IMR-90 (cell line): ENCODE data around the gene IMP3.

ENCODE experiments used
- BHLHE40 ChIP-seq: fragments of 150-350 bp; IDR thresholded peaks from 2 replicates; pipeline ENCODE4 v1.6.1; 2016; ENCODE audit warnings: mild to moderate bottlenecking, low read depth, low read length
- MAFK ChIP-seq: IDR thresholded peaks from 2 replicates; pipeline ENCODE4 v1.6.1; 2012; ENCODE audit warnings: low read depth, low read length, improper control_type of control experiment
- POLR2A ChIP-seq: IDR thresholded peaks from 2 replicates; pipeline ENCODE4 v1.6.1; 2012; ENCODE audit warnings: mild to moderate bottlenecking, low read depth, low read length
- RFX5 ChIP-seq: IDR thresholded peaks from 2 replicates; pipeline ENCODE4 v1.8.0; 2012; ENCODE audit warnings: low read depth, mild to moderate bottlenecking, low read length, moderate library complexity
- SMC3 ChIP-seq: fragments of 150-350 bp; IDR thresholded peaks from 2 replicates; pipeline ENCODE4 v1.6.1; 2016; ENCODE audit warnings: low read depth, mild to moderate bottlenecking, antibody characterized with exemption, low read length, moderate library complexity
- TF ChIP-seq, protein P1 (sequence below): conservative IDR thresholded peaks from 2 replicates; pipeline ENCODE4 v1.5.1; 2012; ENCODE audit warnings: mild to moderate bottlenecking, low read depth, low read length, improper control_type of control experiment
- TF ChIP-seq, protein P2 (sequence below): fragments of 150-350 bp; IDR thresholded peaks from 2 replicates; pipeline ENCODE4 v1.6.1; 2017; ENCODE audit warnings: mild to moderate bottlenecking, antibody characterized with exemption, low read length, low read depth

DNA sequence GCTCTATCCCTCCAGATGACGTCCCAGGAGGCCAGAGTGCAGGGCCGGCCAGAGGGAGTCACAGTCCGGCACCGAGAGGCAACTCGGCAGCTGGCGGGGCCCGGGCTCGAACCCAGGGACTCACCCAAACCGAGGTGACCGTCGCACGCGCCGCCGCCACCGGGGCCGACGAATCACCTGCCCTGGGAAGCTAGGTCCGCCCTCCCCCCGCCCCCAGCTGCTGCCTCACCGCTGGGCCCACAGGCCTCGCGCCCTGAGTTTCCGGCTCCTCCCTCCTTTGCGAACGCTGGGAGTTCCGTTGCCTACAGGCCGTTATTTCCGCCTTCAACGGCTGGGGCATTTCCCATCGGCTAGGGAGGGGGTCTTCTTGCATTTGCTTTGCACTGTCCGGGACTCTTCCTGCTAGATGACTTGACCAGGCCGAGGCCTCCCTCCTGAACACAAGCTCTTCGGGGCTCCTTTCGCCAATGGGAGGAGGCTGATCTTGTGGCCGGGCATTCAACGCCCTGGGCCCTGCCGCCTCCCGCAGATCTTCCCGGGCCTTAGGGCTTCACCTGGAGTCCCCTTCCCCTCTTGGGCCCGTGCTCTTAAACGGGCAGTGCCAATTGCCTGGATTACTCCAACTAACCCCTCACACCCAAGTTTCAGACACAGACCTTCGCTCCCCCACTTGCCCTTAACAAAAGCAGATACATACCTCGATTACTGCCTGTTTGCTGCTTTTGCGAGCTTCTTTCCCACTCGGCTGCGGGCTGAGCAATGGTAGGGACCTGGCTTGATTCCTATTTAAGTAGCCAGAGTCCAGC, 14.3 kb downstream of the IMP3 start, which contains the start of gene SNUPN:
- TF ChIP-seq, protein P1, sequence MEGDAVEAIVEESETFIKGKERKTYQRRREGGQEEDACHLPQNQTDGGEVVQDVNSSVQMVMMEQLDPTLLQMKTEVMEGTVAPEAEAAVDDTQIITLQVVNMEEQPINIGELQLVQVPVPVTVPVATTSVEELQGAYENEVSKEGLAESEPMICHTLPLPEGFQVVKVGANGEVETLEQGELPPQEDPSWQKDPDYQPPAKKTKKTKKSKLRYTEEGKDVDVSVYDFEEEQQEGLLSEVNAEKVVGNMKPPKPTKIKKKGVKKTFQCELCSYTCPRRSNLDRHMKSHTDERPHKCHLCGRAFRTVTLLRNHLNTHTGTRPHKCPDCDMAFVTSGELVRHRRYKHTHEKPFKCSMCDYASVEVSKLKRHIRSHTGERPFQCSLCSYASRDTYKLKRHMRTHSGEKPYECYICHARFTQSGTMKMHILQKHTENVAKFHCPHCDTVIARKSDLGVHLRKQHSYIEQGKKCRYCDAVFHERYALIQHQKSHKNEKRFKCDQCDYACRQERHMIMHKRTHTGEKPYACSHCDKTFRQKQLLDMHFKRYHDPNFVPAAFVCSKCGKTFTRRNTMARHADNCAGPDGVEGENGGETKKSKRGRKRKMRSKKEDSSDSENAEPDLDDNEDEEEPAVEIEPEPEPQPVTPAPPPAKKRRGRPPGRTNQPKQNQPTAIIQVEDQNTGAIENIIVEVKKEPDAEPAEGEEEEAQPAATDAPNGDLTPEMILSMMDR, result no peak
- TF ChIP-seq BHLHE40 (peak; percentile 89), SMC3 (no peak), POLR2A (peak; percentile 25; the same call in 1 of the 2 replicates), RFX5 (no peak), MAFK (no peak)
- TF ChIP-seq, protein P2, sequence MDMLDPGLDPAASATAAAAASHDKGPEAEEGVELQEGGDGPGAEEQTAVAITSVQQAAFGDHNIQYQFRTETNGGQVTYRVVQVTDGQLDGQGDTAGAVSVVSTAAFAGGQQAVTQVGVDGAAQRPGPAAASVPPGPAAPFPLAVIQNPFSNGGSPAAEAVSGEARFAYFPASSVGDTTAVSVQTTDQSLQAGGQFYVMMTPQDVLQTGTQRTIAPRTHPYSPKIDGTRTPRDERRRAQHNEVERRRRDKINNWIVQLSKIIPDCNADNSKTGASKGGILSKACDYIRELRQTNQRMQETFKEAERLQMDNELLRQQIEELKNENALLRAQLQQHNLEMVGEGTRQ, result no peak
